Mucosa of rectum (tissue), 2 donors: Measurements from ENCODE around the gene LMBR1.

Source experiments
- H3K27ac ChIP-seq, 2 donors: one replicate each; pipeline ENCODE4 v1.7.0; 2013; ENCODE audit warnings: inconsistent platforms in 2 of 2, low read depth in 2 of 2, low read length in 2 of 2
- H3K27me3 ChIP-seq, 2 donors: one replicate each; pipeline ENCODE4 v1.7.0; 2013; ENCODE audit warnings: low read length in 2 of 2; ENCODE audit not compliant: control insufficient read depth in 2 of 2, insufficient read depth in 2 of 2
- H3K36me3 ChIP-seq, 2 donors: one replicate each; pipeline ENCODE4 v1.7.0; 2013; ENCODE audit warnings: low read length in 2 of 2; ENCODE audit not compliant: control insufficient read depth in 2 of 2, insufficient read depth in 2 of 2
- H3K4me1 ChIP-seq, 2 donors: one replicate each; pipeline ENCODE4 v1.7.0; 2013; ENCODE audit warnings: low read length in 2 of 2, mild to moderate bottlenecking in 1 of 2; ENCODE audit not compliant: control insufficient read depth in 2 of 2, insufficient read depth in 2 of 2
- H3K4me3 ChIP-seq, 2 donors: one replicate each; pipeline ENCODE4 v1.7.0; 2013; ENCODE audit warnings: low read length in 2 of 2
- H3K9ac ChIP-seq, 2 donors: one replicate each; pipeline ENCODE4 v1.7.0; 2013; ENCODE audit warnings: low read length in 2 of 2, low read depth in 1 of 2, mild to moderate bottlenecking in 1 of 2
- H3K9me3 ChIP-seq, 2 donors: one replicate each; pipeline ENCODE4 v1.7.0; 2013; ENCODE audit warnings: low read length in 2 of 2; ENCODE audit not compliant: control insufficient read depth in 2 of 2
- donor health status: healthy.
- donor health status: Normal muscosa, but diverticular disease.

The LMBR1 gene

GRCh38 chr7:156778668-156779067 is 114.3 kb downstream of the LMBR1 start:
- Histone ChIP-seq H3K4me1 (no peaks in the 10 kb centered on the region), H3K9ac (no peak overlapping the region), H3K4me3 (no peak overlapping the region), H3K36me3 (no peaks in the 10 kb centered on the region), H3K27me3 (no peaks in the 10 kb centered on the region), H3K27ac (no peak overlapping the region), H3K9me3 (no peaks in the 10 kb centered on the region)

DNA sequence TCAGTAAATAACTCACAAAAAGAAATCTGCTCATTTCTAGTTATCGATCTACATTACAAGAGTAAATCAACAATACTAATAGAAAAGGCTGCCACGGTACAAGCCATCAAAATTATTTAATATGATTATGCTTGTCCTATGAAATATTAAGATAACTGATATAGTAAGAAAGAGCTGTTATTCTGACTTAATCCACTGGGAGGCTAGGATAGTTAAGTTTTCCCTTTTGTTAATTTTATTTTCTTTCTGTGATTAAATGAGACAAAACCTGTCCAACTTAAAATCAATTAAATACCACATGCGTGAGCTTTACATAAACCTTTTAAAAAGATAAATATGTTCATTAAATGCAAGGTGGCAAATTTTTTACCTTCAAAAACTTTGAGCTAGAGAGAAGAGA is 114.8 kb downstream of the LMBR1 start:
- Histone ChIP-seq H3K27me3 (no peaks in the 10 kb centered on the region), H3K27ac (no peak overlapping the region), H3K9me3 (no peaks in the 10 kb centered on the region), H3K36me3 (no peaks in the 10 kb centered on the region), H3K4me1 (no peaks in the 10 kb centered on the region), H3K9ac (no peak overlapping the region), H3K4me3 (no peak overlapping the region)

DNA sequence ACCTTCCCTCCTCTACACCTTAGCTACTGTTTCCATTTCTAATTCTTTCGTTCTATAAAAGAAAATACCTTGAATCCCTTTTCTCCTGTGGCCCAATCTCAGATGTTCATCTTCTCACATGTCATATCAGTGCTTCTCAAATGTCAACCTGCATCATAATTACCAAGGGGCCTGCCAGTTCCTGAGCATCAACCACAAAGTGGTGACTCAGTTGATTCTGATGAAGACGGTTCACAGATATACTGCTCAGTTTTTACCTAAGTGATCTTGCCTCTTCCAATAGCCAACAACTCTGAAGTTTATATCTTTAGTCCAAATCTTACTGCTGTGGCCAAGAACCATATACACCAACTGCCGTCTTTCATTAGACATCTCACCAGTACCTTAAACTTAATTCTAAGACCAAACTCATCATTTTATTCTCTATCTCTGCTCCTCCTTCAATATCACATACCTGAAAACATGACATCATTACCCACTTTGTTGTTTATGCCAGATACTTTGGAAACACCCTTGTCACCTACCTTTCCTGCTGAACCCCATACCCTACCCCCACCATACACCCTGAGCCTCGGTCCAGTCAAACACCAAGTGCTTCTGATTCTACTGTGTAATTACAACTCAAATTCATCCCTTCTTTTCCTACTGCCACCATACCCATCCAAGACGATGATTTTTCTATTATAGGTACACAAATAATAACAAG is 115.5 kb downstream of the LMBR1 start:
- no peak overlapping the region for H3K27ac ChIP-seq
- H3K4me3 ChIP-seq: no peak overlapping the region
- H3K9ac ChIP-seq: no peak overlapping the region
- H3K27me3 ChIP-seq: no peaks in the 10 kb centered on the region
- H3K4me1 ChIP-seq: no peaks in the 10 kb centered on the region
- no peaks in the 10 kb centered on the region for H3K9me3 ChIP-seq
- no peaks in the 10 kb centered on the region for H3K36me3 ChIP-seq

- Histone ChIP-seq H3K27ac (no peak overlapping the region), H3K36me3 (no peaks in the 10 kb centered on the region), H3K9ac (no peak overlapping the region), H3K9me3 (no peaks in the 10 kb centered on the region), H3K4me3 (no peak overlapping the region), H3K27me3 (no peaks in the 10 kb centered on the region), H3K4me1 (no peaks in the 10 kb centered on the region)
These were observed 116.5 kb downstream of the LMBR1 start for GRCh38 chr7:156776527-156776926.

GRCh38 chr7:156773966-156774365 is 119.0 kb downstream of the LMBR1 start:
- Histone ChIP-seq H3K4me3 (no peak overlapping the region), H3K27ac (no peak overlapping the region), H3K27me3 (no peaks in the 10 kb centered on the region), H3K4me1 (no peaks in the 10 kb centered on the region), H3K9ac (no peak overlapping the region), H3K9me3 (no peaks in the 10 kb centered on the region), H3K36me3 (no peaks in the 10 kb centered on the region)

DNA sequence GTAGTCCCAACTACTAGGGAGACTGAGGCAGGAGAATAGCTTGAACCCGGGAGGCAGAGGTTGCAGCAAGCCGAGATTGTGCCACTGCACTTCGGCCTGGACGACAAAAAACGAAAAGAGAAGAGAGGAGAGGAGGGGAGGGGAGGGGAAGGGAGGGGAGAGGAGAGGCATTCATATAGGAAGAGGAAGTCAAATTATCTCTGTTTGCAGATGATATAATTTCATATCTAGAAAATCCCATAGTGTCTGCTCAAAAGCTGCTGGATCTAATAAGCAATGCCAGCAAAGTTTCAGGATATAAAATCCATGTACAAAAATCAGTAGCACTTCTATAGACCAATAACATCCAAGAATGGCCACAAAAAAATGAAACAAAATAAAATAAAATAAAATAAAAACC is 120.3 kb downstream of the LMBR1 start:
- Histone ChIP-seq H3K27me3 (no peaks in the 10 kb centered on the region), H3K9ac (no peak overlapping the region), H3K27ac (no peak overlapping the region), H3K9me3 (no peaks in the 10 kb centered on the region), H3K4me1 (no peaks in the 10 kb centered on the region), H3K36me3 (no peaks in the 10 kb centered on the region), H3K4me3 (no peak overlapping the region)

GRCh38 chr7:156768698-156769472 is 124.1 kb downstream of the LMBR1 start:
- H3K36me3 ChIP-seq: peaks cover 0 to 2% of the 10 kb centered on the region in 2 donors

GRCh38 chr7:156766666-156767065 is 126.3 kb downstream of the LMBR1 start:
- H3K27ac ChIP-seq: no peak overlapping the region
- H3K9me3 ChIP-seq: no peaks in the 10 kb centered on the region
- H3K36me3 ChIP-seq: peaks cover 0 to 2% of the 10 kb centered on the region in 2 donors
- H3K4me1 ChIP-seq: no peaks in the 10 kb centered on the region
- no peak overlapping the region for H3K9ac ChIP-seq
- no peaks in the 10 kb centered on the region for H3K27me3 ChIP-seq
- H3K4me3 ChIP-seq: no peak overlapping the region

More at GRCh38 chr7:156768698-156769472, 124.1 kb downstream of the LMBR1 start:
- Histone ChIP-seq H3K27me3 (no peaks in the 10 kb centered on the region), H3K27ac (no peak overlapping the region), H3K9ac (no peak overlapping the region), H3K4me1 (no peaks in the 10 kb centered on the region), H3K4me3 (no peak overlapping the region), H3K9me3 (no peaks in the 10 kb centered on the region)

GRCh38 chr7:156765901-156766656 is 126.9 kb downstream of the LMBR1 start:
- H3K4me3 ChIP-seq: no peak overlapping the region
- H3K9me3 ChIP-seq: no peaks in the 10 kb centered on the region
- H3K36me3 ChIP-seq: peaks cover 0 to 2% of the 10 kb centered on the region in 2 donors
- no peaks in the 10 kb centered on the region for H3K27me3 ChIP-seq
- no peak overlapping the region for H3K9ac ChIP-seq
- no peak overlapping the region for H3K27ac ChIP-seq
- no peaks in the 10 kb centered on the region for H3K4me1 ChIP-seq

DNA sequence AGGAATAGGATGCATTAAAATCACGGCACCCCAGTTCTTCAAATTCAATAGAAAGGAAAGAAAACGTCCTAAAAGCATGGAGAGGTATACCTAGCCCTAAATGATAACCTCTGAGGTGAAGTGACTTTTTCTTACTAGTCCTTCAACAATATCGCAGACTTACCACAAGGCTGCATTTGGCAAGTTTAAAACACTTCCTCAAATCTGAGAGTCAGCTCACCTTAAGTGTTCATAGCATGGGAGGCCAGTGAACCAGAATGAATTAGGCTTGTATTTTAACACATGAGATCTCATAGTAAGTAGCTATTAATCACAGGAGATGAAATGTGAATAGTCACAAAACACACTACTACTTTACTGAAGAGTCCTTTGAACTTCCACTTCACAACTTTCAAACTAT is 128.2 kb downstream of the LMBR1 start:
- Histone ChIP-seq H3K27me3 (no peaks in the 10 kb centered on the region), H3K4me1 (no peaks in the 10 kb centered on the region), H3K9ac (no peak overlapping the region), H3K36me3 (peaks cover 0 to 6% of the 10 kb centered on the region in 2 donors), H3K9me3 (peaks cover 0 to 2% of the 10 kb centered on the region in 2 donors), H3K4me3 (no peak overlapping the region), H3K27ac (no peak overlapping the region)
